GM19239 (cell line): ENCODE data around the gene TMEM14A.
"Not testable (repeated sequence)": the region's sequence is repeated elsewhere in the genome, so short reads cannot be mapped to it uniquely, and the experiment has no call there.

Experiments
- DNase-seq: peaks from one replicate; pipeline ENCODE4 v3.0.0; 2011; ENCODE audit warnings: low spot score; ENCODE audit not compliant: insufficient read length
- FAIRE-seq: peaks from 2 replicates; lab custom pipeline; 2011; peaks lifted over from hg19 to GRCh38; lab: Jason Lieb, UNC

The TMEM14A gene

GRCh38 chr6:52654592-52654991 is 16.3 kb upstream of the TMEM14A start:
- FAIRE-seq (no peak), DNase-seq (no peak)

DNA sequence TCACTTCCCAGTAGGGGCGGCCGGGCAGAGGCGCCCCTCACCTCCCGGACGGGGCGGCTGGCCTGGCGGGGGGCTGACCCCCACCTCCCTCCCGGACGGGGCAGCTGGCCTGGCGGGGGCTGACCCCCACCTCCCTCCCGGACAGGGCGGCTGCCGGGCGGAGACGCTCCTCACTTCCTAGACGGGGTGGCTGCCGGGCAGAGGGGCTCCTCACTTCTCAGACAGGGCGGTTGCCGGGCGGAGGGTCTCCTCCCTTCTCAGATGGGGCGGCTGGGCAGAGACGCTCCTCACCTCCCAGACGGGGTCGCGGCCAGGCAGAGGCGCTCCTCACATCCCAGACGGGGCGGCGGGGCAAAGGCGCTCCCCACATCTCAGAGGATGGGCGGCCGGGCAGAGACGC is 15.0 kb upstream of the TMEM14A start:
- not testable (repeated sequence) for DNase-seq, FAIRE-seq

DNA sequence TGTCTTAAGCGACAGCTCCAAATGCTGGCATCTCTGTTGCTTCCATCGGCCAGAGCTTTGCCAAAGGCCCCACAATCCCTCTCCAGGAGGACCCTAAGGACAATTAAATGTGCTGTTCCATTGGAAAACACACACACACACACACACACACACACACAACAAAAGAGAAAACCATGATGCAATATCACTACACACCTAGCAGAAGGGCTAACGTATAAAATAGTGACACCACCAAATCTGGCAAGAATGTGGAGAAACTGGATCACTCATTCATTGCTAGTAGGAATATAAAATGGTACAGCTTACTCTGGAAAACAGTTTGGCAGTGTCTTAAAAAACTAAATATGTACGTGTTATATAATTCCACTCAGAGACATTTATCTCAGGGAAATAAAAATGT is 13.0 kb upstream of the TMEM14A start:
- FAIRE-seq (no peak), DNase-seq (no peak)

DNA sequence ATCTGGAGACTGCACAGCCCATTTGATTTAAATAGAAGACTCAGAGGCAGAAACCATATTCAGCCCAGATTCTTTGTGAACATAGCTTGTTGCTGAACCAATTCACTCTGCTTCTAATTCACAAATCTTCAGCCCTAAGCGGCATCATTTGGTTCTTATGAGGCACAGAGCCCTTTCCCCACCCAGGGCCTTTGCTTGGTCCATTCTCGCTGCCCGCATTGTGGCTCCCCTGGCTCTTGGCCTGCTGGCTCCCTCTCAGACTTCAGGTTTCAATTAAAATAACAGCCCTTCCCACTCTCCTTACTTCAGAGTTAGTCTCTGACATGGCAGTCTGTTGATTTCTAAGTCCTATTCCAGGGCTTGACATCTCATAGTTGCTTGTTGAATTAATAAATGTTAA is 9.4 kb upstream of the TMEM14A start:
- DNase-seq (no peak), FAIRE-seq (no peak)

GRCh38 chr6:52662031-52662430 is 8.9 kb upstream of the TMEM14A start:
- DNase-seq = no peak

DNA sequence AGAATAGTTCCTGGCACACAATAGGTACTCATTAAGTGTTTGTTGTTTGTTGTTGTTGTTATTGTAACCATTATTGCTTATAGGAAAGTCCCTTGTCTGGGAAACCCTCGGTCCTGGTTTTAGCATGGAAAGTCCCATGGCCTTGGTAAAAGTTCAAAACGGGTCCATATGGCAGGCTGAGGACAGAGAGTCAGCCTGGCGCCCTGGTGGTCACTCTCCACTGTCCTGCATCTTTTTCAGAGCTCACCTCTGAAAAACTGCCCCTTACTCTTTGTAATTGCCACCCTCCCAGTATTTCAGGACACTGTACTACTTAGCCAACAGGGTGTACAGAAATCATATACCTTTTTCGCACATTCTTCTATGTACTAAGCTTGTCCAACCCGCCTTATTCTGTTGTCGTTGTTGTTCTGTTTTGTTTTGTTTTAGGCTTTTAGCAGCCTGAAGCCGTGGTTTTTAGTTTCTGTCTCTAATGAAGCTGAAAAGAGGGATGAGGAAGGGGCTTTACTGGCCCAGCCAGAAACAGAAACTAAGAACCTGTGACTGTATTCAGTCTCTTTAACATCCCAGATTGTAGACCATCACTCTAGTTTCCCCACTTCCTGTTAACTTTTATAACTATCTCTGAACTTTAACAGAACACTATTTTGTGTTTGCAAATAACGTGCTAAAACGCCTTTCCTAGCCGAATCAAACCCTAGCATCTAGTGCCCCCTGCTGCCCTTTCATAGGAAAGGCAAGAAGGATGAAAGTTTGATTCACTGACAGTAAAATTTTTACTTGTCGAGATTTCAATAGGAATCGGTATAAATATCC is 7.6 kb upstream of the TMEM14A start:
- FAIRE-seq (peak; percentile 98), DNase-seq (peak; percentile 48)

More at GRCh38 chr6:52662031-52662430, 8.9 kb upstream of the TMEM14A start:
- no peak for FAIRE-seq

DNA sequence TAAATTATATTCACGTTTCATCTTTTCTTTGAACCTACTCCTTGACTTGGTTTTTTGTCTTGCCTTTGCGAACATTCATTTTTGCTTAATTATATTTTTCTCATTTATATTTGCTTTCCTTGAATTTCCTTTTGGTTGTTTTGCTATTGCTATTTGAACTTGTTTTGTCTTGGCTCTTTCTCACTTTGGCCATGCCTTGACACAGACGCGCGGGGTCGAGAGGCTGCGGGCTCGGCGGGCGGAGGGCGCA is 7.1 kb upstream of the TMEM14A start:
- DNase-seq = no peak
- FAIRE-seq = no peak

GRCh38 chr6:52664186-52664990 is 6.5 kb upstream of the TMEM14A start:
- peak; percentile 21 for FAIRE-seq

DNA sequence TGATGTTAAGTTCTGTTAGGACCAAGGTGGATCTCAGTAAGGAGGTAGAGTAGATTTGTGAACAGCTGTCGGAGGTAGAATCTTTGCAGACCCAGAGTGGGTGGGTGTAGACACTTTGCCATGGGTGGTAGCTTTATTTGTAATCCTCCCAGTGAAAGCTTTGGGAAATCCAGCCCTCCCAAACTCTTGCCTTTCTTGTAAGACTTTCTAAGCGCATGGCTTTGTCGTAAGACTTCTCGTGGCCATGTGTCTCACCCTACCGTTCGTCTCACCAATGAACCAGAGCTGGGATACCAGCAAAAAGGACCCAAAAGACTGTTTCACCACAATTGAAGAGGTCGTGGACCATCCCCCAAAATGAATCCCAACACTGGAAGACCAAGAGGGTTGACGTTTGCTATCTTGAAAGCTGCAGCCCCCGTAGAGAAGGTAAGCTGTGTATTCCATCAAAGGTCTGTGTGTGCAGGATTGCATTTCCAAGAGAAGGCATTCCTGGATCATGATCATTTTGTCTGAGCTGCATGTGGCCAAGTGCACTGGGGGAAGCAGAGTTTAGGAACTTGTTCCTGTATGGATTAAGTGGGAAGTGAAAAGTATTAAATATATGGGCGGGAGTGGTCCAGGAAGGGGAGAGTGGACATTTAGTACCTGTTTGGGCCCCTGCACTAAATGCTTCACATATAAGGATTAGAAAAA is 5.8 kb upstream of the TMEM14A start:
- DNase-seq = no peak
- FAIRE-seq = no peak

More at GRCh38 chr6:52664186-52664990, 6.5 kb upstream of the TMEM14A start:
- DNase-seq = peak; percentile 79

DNA sequence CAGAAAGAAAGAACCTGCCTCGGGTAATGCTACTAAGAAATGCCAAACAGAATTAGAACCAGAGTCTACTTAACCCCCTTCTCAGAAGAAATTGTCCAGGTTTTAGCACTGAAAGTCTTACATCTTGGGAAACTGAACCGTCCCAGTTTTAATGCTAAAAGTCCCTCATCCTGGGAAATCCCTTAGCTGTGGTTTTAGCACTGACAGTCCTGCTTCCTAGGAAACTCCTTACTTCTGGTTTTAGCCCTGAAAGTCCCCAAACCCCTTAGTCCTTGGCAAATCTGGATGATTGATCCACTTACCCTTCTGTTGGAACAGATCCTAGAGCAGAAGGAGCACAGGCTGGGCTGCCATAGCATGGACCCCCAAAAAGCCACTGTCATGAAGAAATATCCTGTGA is 4.8 kb upstream of the TMEM14A start:
- FAIRE-seq = no peak

DNA sequence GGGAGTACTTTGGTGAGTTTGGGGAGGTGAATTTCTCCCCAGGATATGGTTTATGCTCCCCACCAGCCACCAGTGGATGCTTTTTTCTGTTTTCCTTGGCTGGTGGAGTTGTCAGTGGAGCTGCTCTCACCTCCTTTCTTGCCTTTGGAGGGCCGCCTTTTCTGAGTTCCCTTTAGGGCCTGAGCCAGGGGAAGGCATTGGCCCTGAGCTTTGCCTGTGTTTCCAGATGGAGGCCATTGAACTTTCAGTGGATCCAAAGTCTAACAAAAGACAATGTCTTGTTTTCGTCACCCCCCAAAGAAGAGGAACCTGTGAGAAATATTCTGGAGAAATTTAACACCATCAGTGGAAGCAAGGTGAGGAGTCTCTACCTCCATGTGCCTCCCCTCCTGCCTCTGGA is 4.4 kb upstream of the TMEM14A start:
- DNase-seq (no peak), FAIRE-seq (no peak)

More for the DNA sequence above, 4.8 kb upstream of the TMEM14A start:
- DNase-seq = no peak

GRCh38 chr6:52667572-52667971 is 3.3 kb upstream of the TMEM14A start:
- DNase-seq = no peak
- FAIRE-seq = peak; percentile 18

DNA sequence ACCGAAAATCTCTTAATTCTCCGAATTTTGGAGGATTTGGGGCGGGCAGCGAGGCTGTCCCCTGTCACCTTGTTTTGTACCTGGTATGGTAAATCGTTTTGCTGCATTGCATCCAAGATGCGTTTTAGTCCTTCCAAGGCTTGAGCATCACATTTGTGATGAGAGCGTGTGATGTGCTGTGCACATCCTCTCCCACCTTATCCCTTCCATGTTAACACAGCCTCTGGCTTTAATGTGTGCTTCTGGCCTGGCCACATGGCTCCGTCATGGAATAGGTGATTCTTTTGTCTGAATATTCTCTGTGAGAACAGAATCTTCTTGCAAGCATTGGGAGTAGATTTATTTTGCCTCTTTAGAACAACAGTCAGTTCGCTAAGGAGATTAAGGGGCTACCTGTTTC is 763 bp downstream of the TMEM14A start:
- FAIRE-seq = no peak
- DNase-seq = no peak

GRCh38 chr6:52672412-52673025 is 1.6 kb downstream of the TMEM14A start:
- DNase-seq (no peak), FAIRE-seq (no peak)

DNA sequence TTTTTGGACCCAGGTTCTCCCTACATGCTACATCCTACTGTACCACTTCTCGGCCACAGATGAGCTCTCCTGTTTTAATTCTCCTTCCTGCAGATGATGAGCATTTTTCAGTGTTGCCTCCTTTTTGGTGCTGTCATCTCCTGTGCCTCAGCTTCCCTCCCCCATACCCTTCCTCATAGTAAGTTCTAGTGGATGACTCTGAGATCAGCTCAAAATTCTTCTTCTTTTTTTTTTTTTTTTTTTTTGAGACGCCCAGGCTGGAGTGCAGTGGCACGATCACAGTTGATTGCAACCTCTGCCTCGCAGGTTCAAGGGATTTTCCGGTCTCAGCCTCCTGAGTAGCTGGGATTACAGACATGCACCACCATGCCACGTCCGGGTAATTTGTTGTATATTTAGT is 3.8 kb downstream of the TMEM14A start:
- DNase-seq = no peak
- no peak for FAIRE-seq

DNA sequence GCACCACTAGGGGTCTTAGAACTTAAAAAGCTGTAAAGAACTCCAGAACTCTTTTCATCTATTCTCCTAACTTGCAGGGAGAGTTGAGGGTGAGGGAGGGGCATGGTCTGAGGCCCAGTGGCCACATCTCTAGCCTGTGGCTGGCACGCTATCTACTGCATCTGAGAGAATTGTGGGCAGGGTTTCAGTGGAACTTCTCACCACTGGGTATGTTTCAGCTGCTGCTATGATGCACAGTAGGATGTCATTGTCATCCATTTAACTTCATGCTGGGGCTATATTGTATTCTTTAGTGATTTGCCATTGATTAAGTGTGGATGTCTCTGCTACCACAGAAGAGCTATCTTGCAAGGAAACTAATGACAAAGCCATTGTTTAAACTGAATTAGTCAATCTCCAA is 4.5 kb downstream of the TMEM14A start:
- DNase-seq (no peak), FAIRE-seq (no peak)

DNA sequence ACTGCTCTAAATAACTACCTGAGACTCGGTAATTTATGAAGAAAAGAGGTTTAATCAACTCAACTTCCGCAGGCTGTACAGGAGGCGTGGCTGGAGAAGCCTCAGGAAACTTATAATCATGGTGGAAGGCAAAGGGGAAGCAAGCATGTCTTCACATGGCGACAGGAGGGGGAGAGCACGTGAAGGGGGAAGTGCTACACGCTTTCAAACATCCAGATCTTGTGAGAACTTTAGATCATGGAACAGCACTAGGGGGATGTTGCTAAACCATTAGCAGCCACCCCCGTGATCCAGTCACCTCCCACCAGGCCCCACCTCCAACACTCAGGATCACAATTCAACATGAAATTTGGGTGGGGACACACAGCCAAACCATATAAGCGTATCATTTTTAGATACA is 5.7 kb downstream of the TMEM14A start:
- FAIRE-seq = not testable (repeated sequence)

GRCh38 chr6:52681416-52681815 is 10.5 kb downstream of the TMEM14A start:
- DNase-seq = no peak
- no peak for FAIRE-seq

More for the DNA sequence above, 5.7 kb downstream of the TMEM14A start:
- not testable (repeated sequence) for DNase-seq

DNA sequence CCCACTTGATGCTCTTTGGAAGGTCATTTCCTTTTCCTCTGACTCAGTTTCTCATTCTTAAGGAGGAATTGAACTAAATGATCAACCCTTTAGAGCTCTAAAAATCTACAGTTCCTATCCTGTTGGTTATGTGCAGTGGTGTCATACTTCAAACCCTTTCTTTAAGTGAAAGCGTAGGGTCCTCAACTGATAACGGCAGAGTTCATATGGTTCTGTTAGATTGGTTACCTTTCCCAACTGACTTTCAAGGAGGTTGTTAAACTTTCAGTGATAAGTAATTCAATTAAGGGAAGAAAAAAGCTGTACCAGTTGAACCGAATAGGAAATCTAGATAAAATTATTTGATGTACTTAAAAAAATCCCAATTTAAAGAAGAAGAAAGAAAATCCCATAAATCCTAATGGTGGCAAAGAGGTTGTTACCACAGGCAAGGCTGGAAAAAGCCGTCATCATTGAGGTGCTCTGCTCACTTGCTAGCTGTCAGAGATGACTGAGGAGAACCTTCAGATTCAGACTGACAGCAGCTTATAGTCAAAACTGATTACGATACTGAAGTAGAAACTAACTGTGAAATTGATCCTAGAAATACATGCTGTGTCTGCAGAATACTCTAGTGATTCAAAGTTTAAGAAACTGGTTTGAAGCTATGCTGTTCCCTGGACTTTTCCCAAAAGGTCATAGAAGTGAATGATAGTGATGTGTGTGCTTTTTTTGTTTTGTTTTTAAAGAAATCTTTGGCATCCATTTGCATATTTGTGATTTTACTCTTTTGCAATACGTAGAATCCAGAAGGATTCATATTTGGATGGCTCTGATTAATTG is 16.2 kb downstream of the TMEM14A start:
- DNase-seq (no peak), FAIRE-seq (no peak)

DNA sequence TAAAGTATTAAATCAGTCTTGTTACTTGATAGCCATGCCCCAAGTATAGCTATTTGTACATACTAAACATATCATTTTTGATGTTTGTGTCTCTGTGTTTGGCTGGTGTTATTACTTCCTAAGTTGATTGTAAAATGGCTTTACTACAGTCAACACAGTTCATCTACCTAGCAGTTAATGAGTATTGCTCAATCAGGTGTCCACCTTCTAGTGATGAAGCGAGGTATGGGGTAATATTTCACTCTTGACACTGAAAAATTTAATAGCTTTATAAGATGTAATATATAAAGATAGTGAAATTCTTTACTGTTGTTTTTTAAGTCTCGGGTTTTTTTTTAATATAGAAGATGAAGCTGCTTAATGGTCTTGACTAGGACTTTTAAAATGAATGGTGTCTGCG is 18.9 kb downstream of the TMEM14A start:
- FAIRE-seq = no peak

More for the DNA sequence above, 18.9 kb downstream of the TMEM14A start:
- DNase-seq = no peak
